GM12878 (cell line): Measurements from ENCODE around the gene WWOX. TPM values are rescaled to one million over a fixed set of nuclear protein-coding genes. Genes with fewer than 3 reads are reported as not detected.

ENCODE experiments used
- ATAC-seq: fragments of 200-7000 bp; cut with Tn5 transposase; 3 replicates; pipeline ENCODE4 v1.9.1; 2020; ENCODE audit warnings: mild to moderate bottlenecking, moderate library complexity
- BruUV-seq: library from RNA; stranded (reverse); fragments of 400-500 nt; replicated peaks from 2 replicates; lab custom pipeline; 2021; lab: Mats Ljungman, UMichigan
- CTCF ChIA-PET: fragments of 300-600 bp; sonication (Branson Sonifier 250); formaldehyde crosslinking; extraction: SDS; loops from one replicate; lab custom pipeline; 2021; ENCODE audit warnings: inconsistent platforms; lab: Yijun Ruan, JAX
- POLR2A ChIA-PET: fragments of 350-600 bp; formaldehyde crosslinking; extraction: SDS; loops from one replicate; lab custom pipeline; 2021; ENCODE audit warnings: inconsistent platforms; lab: Charles Lee
- RAD21 ChIA-PET: fragments of 300-600 bp; sonication (Branson Sonifier 250); formaldehyde crosslinking; loops from one replicate; lab custom pipeline; 2023; ENCODE audit warnings: antibody characterized with exemption; ENCODE audit not compliant: unreplicated experiment; lab: Charles Lee
- SMC1A ChIA-PET: fragments of 300-600 bp; sonication (Branson Sonifier 250); formaldehyde crosslinking; loops from one replicate; lab custom pipeline; 2023; ENCODE audit not compliant: unreplicated experiment, uncharacterized antibody; lab: Charles Lee
- DNase-seq: peaks from one replicate; pipeline ENCODE4 v3.0.0-alpha.2; 2011; ENCODE audit warnings: low read depth, low spot score
- FAIRE-seq: peaks from 3 replicates; lab custom pipeline; 2011; peaks lifted over from hg19 to GRCh38; lab: Jason Lieb, UNC
- H2AFZ ChIP-seq: 2 replicates; pipeline ENCODE4 v1.6.0; 2011; ENCODE audit warnings: low read depth, low read length, control low read depth; ENCODE audit not compliant: control insufficient read depth
- H3K27ac ChIP-seq: 2 replicates; pipeline ENCODE4 v1.5.1; 2011; ENCODE audit warnings: control low read depth; ENCODE audit not compliant: control insufficient read depth, insufficient read depth
- H3K27me3 ChIP-seq, 2 experiments: replicated peaks in 1 of 2; 2 replicates each; pipeline versions ENCODE4 v1.6.0 to v1.6.1; 2011; ENCODE audit warnings: low read length in 1 of 2; ENCODE audit not compliant: control insufficient read depth in 2 of 2, insufficient read depth in 2 of 2
- H3K36me3 ChIP-seq, 2 experiments: 2 replicates each; pipeline ENCODE4 v1.5.1; 2011; ENCODE audit warnings: low read length in 1 of 2; ENCODE audit not compliant: control insufficient read depth in 2 of 2, insufficient read depth in 2 of 2
- H3K4me1 ChIP-seq: 2 replicates; pipeline ENCODE4 v1.6.1; 2011; ENCODE audit warnings: mild to moderate bottlenecking, low read length, moderate library complexity, mixed read lengths; ENCODE audit not compliant: control insufficient read depth, insufficient read depth
- H3K4me2 ChIP-seq: 2 replicates; pipeline ENCODE4 v1.6.0; 2011; ENCODE audit warnings: control low read depth; ENCODE audit not compliant: control insufficient read depth, insufficient read depth
- H3K4me3 ChIP-seq: fragments of 200-600 bp; sonication (generic); 2 replicates; pipeline ENCODE4 v1.5.1; 2016
- H3K79me2 ChIP-seq: 2 replicates; pipeline ENCODE4 v1.6.0; 2011; ENCODE audit warnings: low read length; ENCODE audit not compliant: control insufficient read depth, insufficient read depth
- H3K9ac ChIP-seq: 2 replicates; pipeline ENCODE4 v1.8.0; 2011; ENCODE audit warnings: low read length, control low read depth, mixed read lengths; ENCODE audit not compliant: control insufficient read depth, insufficient read depth
- H3K9me3 ChIP-seq: replicated peaks from 3 replicates; pipeline ENCODE4 v1.5.1; 2011; ENCODE audit warnings: mild to moderate bottlenecking, low read length; ENCODE audit not compliant: control insufficient read depth, insufficient read depth
- H4K20me1 ChIP-seq: 2 replicates; pipeline ENCODE4 v1.6.0; 2011; ENCODE audit not compliant: control insufficient read depth, insufficient read depth
- CHD2 ChIP-seq: IDR thresholded peaks from 2 replicates; pipeline ENCODE4 v1.6.1; 2011; ENCODE audit warnings: low read depth, low read length, improper control_type of control experiment, borderline replicate concordance
- DPF2 ChIP-seq: fragments of 450-650 bp; IDR thresholded peaks from 2 replicates; pipeline ENCODE4 v1.6.1; 2017; ENCODE audit warnings: mild to moderate bottlenecking
- IKZF2 ChIP-seq, 2 experiments: fragments of 450-650 bp; IDR thresholded peaks; 2 replicates each; pipeline ENCODE4 v1.6.1; 2017; ENCODE audit warnings: mild to moderate bottlenecking in 2 of 2, moderate library complexity in 2 of 2
- MAX ChIP-seq: IDR thresholded peaks from 2 replicates; pipeline ENCODE4 v1.6.1; 2012; ENCODE audit warnings: low read depth, low read length, improper control_type of control experiment
- MLLT1 ChIP-seq: fragments of 450-650 bp; IDR thresholded peaks from 2 replicates; pipeline ENCODE4 v1.6.1; 2016; ENCODE audit warnings: mild to moderate bottlenecking
- MXI1 ChIP-seq: fragments of 150-350 bp; IDR thresholded peaks from 2 replicates; pipeline ENCODE4 v1.6.1; 2011; ENCODE audit warnings: low read depth, mild to moderate bottlenecking, inconsistent platforms, low read length, improper control_type of control experiment
- PAX8 ChIP-seq: fragments of 450-650 bp; IDR thresholded peaks from 2 replicates; pipeline ENCODE4 v1.6.1; 2017; ENCODE audit warnings: mild to moderate bottlenecking, moderate library complexity
- POLR2A ChIP-seq: IDR thresholded peaks from 2 replicates; pipeline ENCODE4 v1.6.1; 2011; ENCODE audit warnings: low read depth, mild to moderate bottlenecking, low read length
- REST ChIP-seq: IDR thresholded peaks from 2 replicates; pipeline ENCODE4 v1.6.1; 2012; ENCODE audit warnings: mild to moderate bottlenecking, low read depth, low read length
- SIN3A ChIP-seq: IDR thresholded peaks from 2 replicates; pipeline ENCODE4 v1.6.1; 2012; ENCODE audit warnings: low read depth, low read length, improper control_type of control experiment
- SMAD1 ChIP-seq: fragments of 450-650 bp; IDR thresholded peaks from 2 replicates; pipeline ENCODE4 v1.6.1; 2018; ENCODE audit warnings: mild to moderate bottlenecking, low read depth; ENCODE audit not compliant: partially characterized antibody
- SP1 ChIP-seq: IDR thresholded peaks from one replicate; pipeline ENCODE4 v1.6.1; 2011; ENCODE audit warnings: low read depth, low read length
- STAT1 ChIP-seq: fragments of 450-650 bp; conservative IDR thresholded peaks from 2 replicates; pipeline ENCODE4 v1.6.1; 2014; ENCODE audit warnings: antibody characterized with exemption, mild to moderate bottlenecking
- ZZZ3 ChIP-seq: IDR thresholded peaks from 2 replicates; pipeline ENCODE4 v1.6.1; 2011; ENCODE audit warnings: low read depth; ENCODE audit not compliant: control insufficient read depth, insufficient read length
- WGBS: methylation state at CpG from one replicate; pipeline ENCODE4 v1.1.6; 2016; ENCODE audit warnings: low lambda C conversion rate; ENCODE audit not compliant: insufficient replicate concordance, insufficient coverage; ENCODE audit errors: missing lambda C conversion rate; 5-methylcytosine and 5-hydroxymethylcytosine counted together
- in situ Hi-C: fragments of 300-500 bp; cut with MboI; formaldehyde crosslinking; loops from 9 replicates; pipeline ENCODE4 v1.14.3; 2018; ENCODE audit warnings: mixed read lengths
- intact Hi-C: fragments of 100-400 bp; cut with micrococcal nuclease; formaldehyde crosslinking; loops from one replicate; pipeline ENCODE4 v1.14.2; 2022; ENCODE audit not compliant: unreplicated experiment
- polyA plus RNA-seq, 11 experiments: library from polyadenylated mRNA; depleted of rRNA in 4 of 11; unstranded in 6 of 11; stranded (reverse) in 5 of 11; fragments of >200 nt; fragmentation: Nextera tagmentation in 4 of 11; fragmentation: Illumina TruSeq in 1 of 11; extraction: Ambion mirVana in 4 of 11; extraction: Trizol in 1 of 11; gene quantifications; 1 replicate in 1 of 11; 2 replicates in 10 of 11; pipeline versions ENCODE4 v1.2.1 to v1.2.3, GENCODE V29; 2011 to 2016; ENCODE audit warnings: inconsistent platforms in 2 of 11, missing spikeins in 2 of 11, low read depth in 1 of 11
- total RNA-seq, 4 experiments: library from RNA; depleted of rRNA in 3 of 4; stranded (reverse); fragments of >200 nt in 3 of 4; fragmentation: Illumina TruSeq in 1 of 4; extraction: Trizol in 1 of 4; gene quantifications; 2 replicates each; pipeline versions ENCODE4 v1.2.1 to v1.2.3, GENCODE V29; 2013 to 2021

The WWOX gene
- total and polyA plus RNA-seq, 10 of the 15 experiments (the other 5 are each of a cell fraction or from before 2014, with no cell fraction given): 2.8 to 24.4 (median 17.8) TPM

- CTCF ChIA-PET: no interaction called here
- no peak for TF ChIP-seq STAT1
- TF ChIP-seq SP1: no peak
- no peak for TF ChIP-seq ZZZ3
- no peak for TF ChIP-seq PAX8
- no peak for TF ChIP-seq DPF2
- no peak for TF ChIP-seq SMAD1
- TF ChIP-seq MAX: no peak
- no peak for TF ChIP-seq REST
- no peak for TF ChIP-seq POLR2A
- TF ChIP-seq MLLT1: no peak
- TF ChIP-seq SIN3A: no peak
- TF ChIP-seq MXI1: no peak
- TF ChIP-seq CHD2: no peak
- TF ChIP-seq IKZF2 (IDR thresholded peaks at IDR 0.05): no peak
- BruUV-seq: no TSS peak
- WGBS: 57% methylated on average over 6 of the region's 6 CpGs
- Histone ChIP-seq H4K20me1 (no peaks in the 10 kb centered on the region), H3K4me2 (no peak overlapping the region), H3K4me3 (no peak overlapping the region), H3K36me3 (no peaks in the 10 kb centered on the region), H3K27me3 (no peaks in the 10 kb centered on the region; a peak in 1 of 4 replicates), H3K27ac (no peak overlapping the region), H3K4me1 (no peaks in the 10 kb centered on the region), H3K9me3 (no peaks in the 10 kb centered on the region; the same call in 2 of the 3 replicates), H2AFZ (no peak overlapping the region), H3K9ac (no peak overlapping the region), H3K79me2 (no peaks in the 10 kb centered on the region)
- SMC1A ChIA-PET: no interaction called here
- RAD21 ChIA-PET: no interaction called here
- in situ Hi-C loops: no loop called here
- no peak for ATAC-seq
- FAIRE-seq: no peak
- intact Hi-C loops: no loop called here
- DNase-seq: no peak
- POLR2A ChIA-PET: no interaction called here
Observed at GRCh38 chr16:79005096-79005495, 905.6 kb downstream of the WWOX start.
